ENCODE measurements around the gene RETN. TPM values are rescaled to one million over a fixed set of nuclear protein-coding genes. Genes with fewer than 3 reads are reported as not detected.

Gene RETN
- total RNA-seq, 1 experiment from 2014 or later, result not detected

GRCh38 chr19:7669641-7670040 is 792 bp downstream of the RETN start:
- H3K27me3 ChIP-seq (ENCODE audit: insufficient read depth, low read length), result no peaks in the 10 kb centered on the region

More at GRCh38 chr19:7669641-7670040, 792 bp downstream of the RETN start:
- ATAC-seq, result no peak
- Histone ChIP-seq H4K20me1 (ENCODE audit: insufficient read depth) (no peaks in the 10 kb centered on the region), H3K9ac (ENCODE audit: low read length) (no peak overlapping the region), H3K4me3 (replicated peaks in 1 of 2; ENCODE audit: low read depth in 1 of 2, low read length in 2 of 2) (no peak overlapping the region), H3K4me1 (ENCODE audit: control insufficient read depth in 1 of 2, insufficient read depth in 2 of 2, low read length in 2 of 2) (peaks cover 3 to 10% of the 10 kb centered on the region in 2 experiments; a peak in 3 of 4 replicates), H3K4me2 (ENCODE audit: low read length) (no peak overlapping the region), H3K27ac (ENCODE audit: low read depth, low read length) (no peak overlapping the region), H3K79me2 (ENCODE audit: insufficient read depth, low read length) (no peaks in the 10 kb centered on the region), H3K9me2 (ENCODE audit: insufficient read depth) (no peaks in the 10 kb centered on the region), H3K9me3 (ENCODE audit: control insufficient read depth in 1 of 2, insufficient read depth in 1 of 2, low read depth in 1 of 2, low read length in 2 of 2) (peaks cover 0 to 3% of the 10 kb centered on the region in 2 experiments; a peak in 1 of 4 replicates), H2AFZ (ENCODE audit: low read depth, low read length, poor library complexity, severe bottlenecking) (no peak overlapping the region), H3K36me3 (ENCODE audit: control insufficient read depth in 1 of 2, insufficient read depth in 2 of 2, low read length in 2 of 2) (no peaks in the 10 kb centered on the region)
- DNase-seq (ENCODE audit: low read depth, low spot score), result no peak
- RAD21 ChIA-PET (ENCODE audit: low non-redundant PET in 1 of 2, low total read pairs in 2 of 2, uncharacterized antibody in 2 of 2, unreplicated experiment in 2 of 2), result no interaction called here
- POLR2A ChIA-PET, result no interaction called here
- TF ChIP-seq CEBPB (IDR thresholded peaks at IDR 0.05; ENCODE audit: low read depth) (no peak), ELF1 (IDR thresholded peaks at IDR 0.05; ENCODE audit: borderline replicate concordance, low read depth) (no peak), MAX (IDR thresholded peaks at IDR 0.05) (no peak), EZH2 (IDR thresholded peaks at IDR 0.05) (no peak), ZFX (IDR thresholded peaks at IDR 0.05) (no peak), ATF3 (IDR thresholded peaks at IDR 0.05) (no peak), CBX3 (IDR thresholded peaks at IDR 0.05; ENCODE audit: low read depth) (no peak), RAD21 (IDR thresholded peaks at IDR 0.05; ENCODE audit: low read depth) (no peak), POLR2AphosphoS5 (IDR thresholded peaks at IDR 0.05; ENCODE audit: low read depth, low read length) (no peak), SIN3A (IDR thresholded peaks at IDR 0.05; ENCODE audit: low read depth) (no peak), SP1 (IDR thresholded peaks at IDR 0.05; ENCODE audit: low read depth) (no peak), ZBTB33 (IDR thresholded peaks at IDR 0.05; ENCODE audit: extremely low read depth, insufficient replicate concordance, low read length) (no peak), EZH2phosphoT487 (IDR thresholded peaks at IDR 0.05; ENCODE audit: borderline replicate concordance) (no peak), JUND (IDR thresholded peaks at IDR 0.05) (no peak), EGR1 (IDR thresholded peaks at IDR 0.05; ENCODE audit: low read depth) (no peak), TCF7L2 (IDR thresholded peaks at IDR 0.05; ENCODE audit: borderline replicate concordance, extremely low read depth, insufficient read depth, insufficient read length) (no peak), POLR2A (IDR thresholded peaks at IDR 0.05; ENCODE audit: borderline replicate concordance, extremely low read depth, insufficient read depth, insufficient read length) (no peak), YY1 (IDR thresholded peaks at IDR 0.05; ENCODE audit: extremely low read depth, insufficient replicate concordance, low read depth, low read length) (no peak)
- BruUV-seq (replicated peaks), result no TSS peak
- CTCF ChIA-PET, result interaction anchor here (2.3 kb wide), 1 partner anchor 11 kb away, joined by 12 read pairs; the partner anchor contains the start of gene TRAPPC5
- intact Hi-C loops (cut with micrococcal nuclease), result no loop called here
